Glutamatergic neuron (in vitro differentiated cells): ENCODE data around the gene PRR36. TPM values are rescaled to one million over a fixed set of nuclear protein-coding genes. Genes with fewer than 3 reads are reported as not detected.

Source experiments
- DNase-seq: peaks from one replicate; pipeline ENCODE4 v3.0.0; 2022
- H3K27ac Mint-ChIP-seq: one replicate; pipeline ENCODE4 v1.8.0; 2020; ENCODE audit warnings: mild to moderate bottlenecking, mixed read lengths, inconsistent platforms; ENCODE audit not compliant: unreplicated experiment
- H3K27me3 Mint-ChIP-seq: one replicate; pipeline ENCODE4 v1.8.0; 2020; ENCODE audit warnings: mild to moderate bottlenecking, moderate library complexity, mixed read lengths, inconsistent platforms; ENCODE audit not compliant: unreplicated experiment
- H3K36me3 Mint-ChIP-seq: one replicate; pipeline ENCODE4 v1.8.0; 2020; ENCODE audit warnings: mild to moderate bottlenecking, mixed read lengths, inconsistent platforms; ENCODE audit not compliant: unreplicated experiment
- H3K4me1 Mint-ChIP-seq: one replicate; pipeline ENCODE4 v1.8.0; 2020; ENCODE audit warnings: mild to moderate bottlenecking, low read depth, mixed read lengths, inconsistent platforms; ENCODE audit not compliant: unreplicated experiment
- H3K4me3 Mint-ChIP-seq: one replicate; pipeline ENCODE4 v1.8.0; 2020; ENCODE audit warnings: mild to moderate bottlenecking, mixed read lengths, inconsistent platforms; ENCODE audit not compliant: unreplicated experiment
- H3K9me3 Mint-ChIP-seq: one replicate; pipeline ENCODE4 v1.8.0; 2020; ENCODE audit warnings: mild to moderate bottlenecking, moderate library complexity, mixed read lengths, inconsistent platforms; ENCODE audit not compliant: unreplicated experiment
- total RNA-seq: library from RNA; stranded (reverse); fragmentation: NEBNext Ultra II Directional; extraction: Animal tissue kit (Norgen Biotek cat#: 25700); gene quantifications from one replicate; pipeline ENCODE4 v1.2.1, GENCODE V29; 2021; ENCODE audit not compliant: unreplicated experiment
- TF ChIP-seq, protein P1 (sequence below): fragments of 200-600 bp; sonication (generic); IDR thresholded peaks from one replicate; pipeline ENCODE4 v1.5.0; 2021; ENCODE audit not compliant: partially characterized antibody, unreplicated experiment

The PRR36 gene
- total RNA-seq, 1 donor from 2014 or later: 37.4 TPM

GRCh38 chr19:7863971-7864689, 10.1 kb downstream of the PRR36 start:
- no peaks in the 10 kb centered on the region for H3K36me3 Mint-ChIP-seq
- H3K9me3 Mint-ChIP-seq: peaks cover 13% of the 10 kb centered on the region
- no peak overlapping the region for H3K27ac Mint-ChIP-seq
- no peak overlapping the region for H3K4me3 Mint-ChIP-seq
- DNase-seq: peak; percentile 24
- peaks cover 22% of the 10 kb centered on the region for H3K27me3 Mint-ChIP-seq
- TF ChIP-seq, protein P1, sequence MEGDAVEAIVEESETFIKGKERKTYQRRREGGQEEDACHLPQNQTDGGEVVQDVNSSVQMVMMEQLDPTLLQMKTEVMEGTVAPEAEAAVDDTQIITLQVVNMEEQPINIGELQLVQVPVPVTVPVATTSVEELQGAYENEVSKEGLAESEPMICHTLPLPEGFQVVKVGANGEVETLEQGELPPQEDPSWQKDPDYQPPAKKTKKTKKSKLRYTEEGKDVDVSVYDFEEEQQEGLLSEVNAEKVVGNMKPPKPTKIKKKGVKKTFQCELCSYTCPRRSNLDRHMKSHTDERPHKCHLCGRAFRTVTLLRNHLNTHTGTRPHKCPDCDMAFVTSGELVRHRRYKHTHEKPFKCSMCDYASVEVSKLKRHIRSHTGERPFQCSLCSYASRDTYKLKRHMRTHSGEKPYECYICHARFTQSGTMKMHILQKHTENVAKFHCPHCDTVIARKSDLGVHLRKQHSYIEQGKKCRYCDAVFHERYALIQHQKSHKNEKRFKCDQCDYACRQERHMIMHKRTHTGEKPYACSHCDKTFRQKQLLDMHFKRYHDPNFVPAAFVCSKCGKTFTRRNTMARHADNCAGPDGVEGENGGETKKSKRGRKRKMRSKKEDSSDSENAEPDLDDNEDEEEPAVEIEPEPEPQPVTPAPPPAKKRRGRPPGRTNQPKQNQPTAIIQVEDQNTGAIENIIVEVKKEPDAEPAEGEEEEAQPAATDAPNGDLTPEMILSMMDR: no peak
- peaks cover 1% of the 10 kb centered on the region for H3K4me1 Mint-ChIP-seq

GRCh38 chr19:7863157-7863970, 10.8 kb downstream of the PRR36 start:
- peaks cover 2% of the 10 kb centered on the region for H3K4me1 Mint-ChIP-seq
- no peak overlapping the region for H3K4me3 Mint-ChIP-seq
- no peaks in the 10 kb centered on the region for H3K36me3 Mint-ChIP-seq
- DNase-seq: peak; percentile 60
- H3K27ac Mint-ChIP-seq: no peak overlapping the region
- peaks cover 13% of the 10 kb centered on the region for H3K9me3 Mint-ChIP-seq
- TF ChIP-seq, protein P1: no peak
- peaks cover 20% of the 10 kb centered on the region for H3K27me3 Mint-ChIP-seq

DNA sequence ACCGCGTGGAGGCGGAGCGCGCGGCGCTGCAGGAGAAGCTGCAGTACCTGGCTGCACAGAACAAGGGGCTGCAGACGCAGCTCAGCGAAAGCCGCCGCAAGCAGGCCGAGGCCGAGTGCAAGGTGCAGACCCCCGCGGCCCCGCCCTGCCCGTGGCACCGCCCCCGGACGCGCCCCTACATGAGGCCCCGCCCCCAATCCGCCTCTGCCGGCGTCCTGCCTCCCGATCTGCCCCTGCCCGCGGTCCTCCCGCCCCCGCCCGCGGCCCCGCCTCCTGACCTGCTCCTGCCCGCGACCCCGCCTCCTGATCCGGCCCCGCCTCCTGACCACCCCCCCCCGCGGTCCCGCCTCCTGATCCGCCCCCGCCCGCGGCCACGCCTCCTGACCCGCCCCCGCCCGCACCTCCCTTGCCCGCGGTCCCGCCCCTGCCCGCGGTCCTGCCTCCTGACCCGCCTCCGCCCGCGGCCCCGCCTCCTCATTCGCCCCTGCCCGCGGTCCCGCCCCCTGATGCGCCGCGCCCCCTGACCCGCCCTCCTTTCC, 11.7 kb downstream of the PRR36 start:
- H3K36me3 Mint-ChIP-seq: no peaks in the 10 kb centered on the region
- H3K27me3 Mint-ChIP-seq: peaks cover 16% of the 10 kb centered on the region
- H3K9me3 Mint-ChIP-seq: peaks cover 11% of the 10 kb centered on the region
- TF ChIP-seq, protein P1: no peak
- H3K27ac Mint-ChIP-seq: no peak overlapping the region
- peak; percentile 96 for DNase-seq
- H3K4me3 Mint-ChIP-seq: peak overlapping the region; percentile 76
- H3K4me1 Mint-ChIP-seq: peaks cover 3% of the 10 kb centered on the region

GRCh38 chr19:7861619-7862412, 12.4 kb downstream of the PRR36 start:
- Mint-ChIP-seq H3K36me3 (no peaks in the 10 kb centered on the region), H3K27ac (no peak overlapping the region), H3K4me3 (peak overlapping the region; percentile 76), H3K9me3 (peaks cover 11% of the 10 kb centered on the region), H3K27me3 (peaks cover 14% of the 10 kb centered on the region), H3K4me1 (peaks cover 3% of the 10 kb centered on the region)
- TF ChIP-seq, protein P1: no peak
- DNase-seq: peak; percentile 23
